H1 (cell line): Measurements from ENCODE around the gene TAF1B. TPM values are rescaled to one million over a fixed set of nuclear protein-coding genes. Genes with fewer than 3 reads are reported as not detected.

Experiments
- CTCF ChIA-PET: fragments of 300-600 bp; sonication (Branson Sonifier 250); formaldehyde crosslinking; loops from one replicate; lab custom pipeline; 2021; ENCODE audit not compliant: partially characterized antibody; lab: Charles Lee
- POLR2A ChIA-PET: fragments of 300-600 bp; sonication (Branson Sonifier 250); formaldehyde crosslinking; loops from one replicate; lab custom pipeline; 2021; ENCODE audit warnings: inconsistent platforms; ENCODE audit not compliant: partially characterized antibody; lab: Charles Lee
- DNase-seq, 2 experiments: peaks; one replicate each; pipeline versions ENCODE4 v3.0.0 to v3.0.0-alpha.2; 2010 to 2022; ENCODE audit warnings: low spot score in 2 of 2, low read depth in 1 of 2, mixed read lengths in 1 of 2
- FAIRE-seq: peaks from 2 replicates; lab custom pipeline; 2011; peaks lifted over from hg19 to GRCh38; lab: Jason Lieb, UNC
- H2AFZ ChIP-seq: 2 replicates; pipeline ENCODE4 v1.8.1; 2012; ENCODE audit warnings: low read length, inconsistent platforms
- H2AK5ac ChIP-seq: 2 replicates; pipeline ENCODE4 v1.6.1; 2013; ENCODE audit warnings: low read depth, low read length
- H2BK120ac ChIP-seq: replicated peaks from 2 replicates; pipeline ENCODE3; 2013; ENCODE audit warnings: low read depth, low read length, inconsistent platforms
- H2BK12ac ChIP-seq: 2 replicates; pipeline ENCODE4 v1.6.1; 2013; ENCODE audit warnings: low read depth, low read length
- H2BK15ac ChIP-seq: 2 replicates; pipeline ENCODE4 v1.6.1; 2013; ENCODE audit warnings: low read length
- H2BK20ac ChIP-seq: 2 replicates; pipeline ENCODE4 v1.6.1; 2013; ENCODE audit warnings: low read length
- H2BK5ac ChIP-seq: 2 replicates; pipeline ENCODE4 v1.6.1; 2013; ENCODE audit warnings: low read depth, low read length
- H3K14ac ChIP-seq: 2 replicates; pipeline ENCODE4 v1.6.1; 2013; ENCODE audit warnings: inconsistent platforms; ENCODE audit not compliant: insufficient read length
- H3K18ac ChIP-seq: 2 replicates; pipeline ENCODE4 v1.6.1; 2013; ENCODE audit warnings: low read length; ENCODE audit errors: extremely low read depth
- H3K23ac ChIP-seq: 2 replicates; pipeline ENCODE4 v1.6.1; 2013; ENCODE audit warnings: inconsistent platforms; ENCODE audit not compliant: insufficient read length
- H3K23me2 ChIP-seq: 2 replicates; pipeline ENCODE4 v1.6.1; 2013; ENCODE audit warnings: low read depth, low read length
- H3K27ac ChIP-seq: 2 replicates; pipeline ENCODE4 v1.6.1; 2011; ENCODE audit warnings: low read depth, low read length, inconsistent platforms
- H3K27me3 ChIP-seq, 4 experiments: replicated peaks in 1 of 4; 1 replicate in 1 of 4; 2 replicates in 3 of 4; pipeline versions ENCODE4 v1.6.1 to v1.8.1; 2011 to 2013; ENCODE audit warnings: low read length in 3 of 4, mild to moderate bottlenecking in 3 of 4, inconsistent platforms in 2 of 4, mixed read lengths in 2 of 4, moderate library complexity in 1 of 4; ENCODE audit not compliant: control insufficient read depth in 3 of 4, insufficient read depth in 3 of 4; ENCODE audit errors: extremely low read depth in 1 of 4
- H3K36me3 ChIP-seq, 4 experiments: 2 replicates each; pipeline versions ENCODE4 v1.6.1 to v1.8.1; 2011 to 2013; ENCODE audit warnings: mild to moderate bottlenecking in 4 of 4, low read length in 3 of 4, moderate library complexity in 2 of 4, control low read depth in 1 of 4, inconsistent platforms in 1 of 4; ENCODE audit not compliant: insufficient read depth in 4 of 4, control insufficient read depth in 2 of 4
- H3K4ac ChIP-seq: replicated peaks from 2 replicates; pipeline ENCODE3; 2013; ENCODE audit warnings: low read length, low read depth, mixed read lengths, inconsistent platforms; ENCODE audit not compliant: insufficient read length
- H3K4me1 ChIP-seq, 4 experiments: replicated peaks in 1 of 4; 1 replicate in 1 of 4; 2 replicates in 3 of 4; pipeline versions ENCODE4 v1.6.1 to v1.8.1; 2011 to 2013; ENCODE audit warnings: low read length in 3 of 4, inconsistent platforms in 2 of 4, mixed read lengths in 1 of 4; ENCODE audit not compliant: insufficient read depth in 4 of 4, control insufficient read depth in 3 of 4
- H3K4me2 ChIP-seq, 2 experiments: 2 replicates each; pipeline versions ENCODE4 v1.6.1 to v1.8.1; 2011 to 2013; ENCODE audit warnings: low read depth in 2 of 2, low read length in 2 of 2, control low read depth in 1 of 2, inconsistent platforms in 1 of 2, mild to moderate bottlenecking in 1 of 2; ENCODE audit not compliant: insufficient read depth in 1 of 2
- H3K4me3 ChIP-seq, 4 experiments: fragments of 200-600, 300-600 bp in 1 of 4; sonication (generic), shearing (Covaris generic), sonication (Bioruptor Twin) in 1 of 4; 2 replicates each; pipeline versions ENCODE4 v1.5.1 to v1.8.1; 2011 to 2016; ENCODE audit warnings: low read length in 4 of 4, low read depth in 3 of 4, control low read depth in 2 of 4, inconsistent platforms in 2 of 4, mild to moderate bottlenecking in 2 of 4, mixed read lengths in 1 of 4, moderate library complexity in 1 of 4; ENCODE audit not compliant: insufficient read depth in 2 of 4; ENCODE audit errors: extremely low read depth in 1 of 4
- H3K56ac ChIP-seq: replicated peaks from 2 replicates; pipeline ENCODE3; 2013; ENCODE audit warnings: low read depth, mild to moderate bottlenecking, mixed read lengths, low read length, inconsistent platforms; ENCODE audit not compliant: insufficient read length
- H3K79me1 ChIP-seq: 2 replicates; pipeline ENCODE4 v1.6.1; 2013; ENCODE audit warnings: low read depth, low read length, control low read depth
- H3K79me2 ChIP-seq, 2 experiments: 2 replicates each; pipeline versions ENCODE4 v1.6.1 to v1.8.1; 2012 to 2013; ENCODE audit warnings: low read length in 2 of 2, mild to moderate bottlenecking in 2 of 2, inconsistent platforms in 1 of 2; ENCODE audit not compliant: insufficient read depth in 2 of 2, control insufficient read depth in 1 of 2
- H3K9ac ChIP-seq, 4 experiments: replicated peaks in 1 of 4; 1 replicate in 1 of 4; 2 replicates in 3 of 4; pipeline versions ENCODE4 v1.6.1 to v1.8.1; 2011 to 2013; ENCODE audit warnings: low read depth in 3 of 4, low read length in 3 of 4, control low read depth in 2 of 4, mild to moderate bottlenecking in 2 of 4, moderate library complexity in 2 of 4, inconsistent platforms in 1 of 4; ENCODE audit errors: extremely low read depth in 1 of 4
- H3K9me3 ChIP-seq, 2 experiments: 2 replicates each; pipeline versions ENCODE4 v1.6.1 to v1.8.1; 2012 to 2013; ENCODE audit warnings: mild to moderate bottlenecking in 2 of 2, moderate library complexity in 2 of 2, control low read depth in 1 of 2, inconsistent platforms in 1 of 2, low read depth in 1 of 2, low read length in 1 of 2, mixed read lengths in 1 of 2; ENCODE audit not compliant: insufficient read depth in 2 of 2
- H4K20me1 ChIP-seq, 2 experiments: replicated peaks in 1 of 2; 2 replicates each; pipeline versions ENCODE3 to v1.8.1; 2011 to 2013; ENCODE audit warnings: inconsistent platforms in 2 of 2, low read length in 2 of 2, mild to moderate bottlenecking in 1 of 2; ENCODE audit not compliant: insufficient read depth in 2 of 2, control insufficient read depth in 1 of 2
- H4K5ac ChIP-seq: 2 replicates; pipeline ENCODE4 v1.6.1; 2013; ENCODE audit warnings: low read length, low read depth, mixed read lengths, inconsistent platforms; ENCODE audit not compliant: insufficient read length
- H4K8ac ChIP-seq: 2 replicates; pipeline ENCODE4 v1.8.0; 2013; ENCODE audit warnings: mild to moderate bottlenecking, moderate library complexity, low read length, inconsistent platforms; ENCODE audit not compliant: insufficient read depth; ENCODE audit errors: extremely low read depth
- H4K91ac ChIP-seq: replicated peaks from 2 replicates; pipeline ENCODE3; 2013; ENCODE audit warnings: low read length, mixed read lengths, inconsistent platforms; ENCODE audit not compliant: insufficient read length
- BCL11A ChIP-seq, 2 experiments: IDR thresholded peaks; one replicate each; pipeline ENCODE4 v1.6.1; 2011; ENCODE audit warnings: low read depth in 2 of 2, low read length in 2 of 2, mild to moderate bottlenecking in 2 of 2
- BRCA1 ChIP-seq: IDR thresholded peaks from 2 replicates; pipeline ENCODE4 v1.6.1; 2012; ENCODE audit warnings: low read depth, low read length, improper control_type of control experiment
- CBX5 ChIP-seq: fragments of 300-800, 300-1000 bp; sonication (generic); IDR thresholded peaks from 2 replicates; pipeline ENCODE4 v1.7.1; 2016; ENCODE audit warnings: antibody characterized with exemption, low read length, low read depth
- CHD1 ChIP-seq: IDR thresholded peaks from 2 replicates; pipeline ENCODE4 v1.6.1; 2012; ENCODE audit warnings: low read depth, low read length, improper control_type of control experiment
- EZH2 ChIP-seq: fragments of 200-600 bp; sonication (generic); IDR thresholded peaks from 2 replicates; pipeline ENCODE4 v1.7.1; 2012; ENCODE audit warnings: low read depth, mild to moderate bottlenecking, moderate library complexity, low read length, inconsistent platforms; ENCODE audit not compliant: severe bottlenecking
- HDAC2 ChIP-seq, 2 experiments: fragments of 300-600 bp in 1 of 2; sonication (generic) in 1 of 2; IDR thresholded peaks; 2 replicates each; pipeline ENCODE4 v1.6.1; 2011 to 2012; ENCODE audit warnings: low read depth in 2 of 2, low read length in 2 of 2, mild to moderate bottlenecking in 2 of 2, moderate library complexity in 2 of 2, borderline replicate concordance in 1 of 2, inconsistent platforms in 1 of 2
- KDM5A ChIP-seq: fragments of 200-600 bp; IDR thresholded peaks from 2 replicates; pipeline ENCODE4 v1.7.1; 2012; ENCODE audit warnings: mild to moderate bottlenecking, low read length, inconsistent platforms, mixed read lengths
- NRF1 ChIP-seq: IDR thresholded peaks from 2 replicates; pipeline ENCODE4 v1.6.1; 2011; ENCODE audit warnings: mild to moderate bottlenecking, low read depth, low read length, improper control_type of control experiment
- POLR2A ChIP-seq, 2 experiments: IDR thresholded peaks; 1 replicate in 1 of 2; 2 replicates in 1 of 2; pipeline ENCODE4 v1.6.1; 2011; ENCODE audit warnings: low read depth in 2 of 2, low read length in 2 of 2, mild to moderate bottlenecking in 2 of 2; ENCODE audit errors: control extremely low read depth in 1 of 2
- POLR2AphosphoS5 ChIP-seq: IDR thresholded peaks from 2 replicates; pipeline ENCODE4 v1.6.1; 2011; ENCODE audit warnings: low read depth, low read length
- SP2 ChIP-seq: IDR thresholded peaks from 2 replicates; pipeline ENCODE4 v1.6.1; 2012; ENCODE audit warnings: mild to moderate bottlenecking, low read length, inconsistent platforms
- WGBS, 2 experiments: shearing (Covaris generic) in 1 of 2; methylation state at CpG; one replicate each; pipeline versions ENCODE4 v1.1.6 to v1.1.7; 2013 to 2015; ENCODE audit warnings: low lambda C conversion rate in 2 of 2, mixed read lengths in 2 of 2, inconsistent platforms in 1 of 2, low coverage in 1 of 2, missing lambda C conversion rate in 1 of 2; ENCODE audit not compliant: insufficient replicate concordance in 2 of 2, insufficient coverage in 1 of 2, insufficient read length in 1 of 2; ENCODE audit errors: extremely low coverage in 1 of 2, missing lambda C conversion rate in 1 of 2; 5-methylcytosine and 5-hydroxymethylcytosine counted together
- polyA plus RNA-seq, 7 experiments: library from polyadenylated mRNA; depleted of rRNA in 3 of 7; stranded (reverse) in 5 of 7; unstranded in 2 of 7; fragments of >200 nt in 5 of 7; fragments of 200-250 nt in 2 of 7; gene quantifications; 1 replicate in 5 of 7; 2 replicates in 1 of 7; 4 replicates in 1 of 7; pipeline versions ENCODE4 v1.2.1 to v1.2.3, GENCODE V29; 2011 to 2013; ENCODE audit warnings: missing spikeins in 2 of 7, mixed read lengths in 2 of 7
- total RNA-seq: library from RNA; stranded (reverse); fragmentation: NEBNext Ultra II Directional; extraction: Animal tissue kit (Norgen Biotek cat#: 25700); gene quantifications from 2 replicates; pipeline ENCODE4 v1.2.1, GENCODE V29; 2021

The TAF1B gene
- total and polyA plus RNA-seq, 2 of the 8 experiments (the other 6 are each of a cell fraction or from before 2014, with no cell fraction given): 6.6 to 25.2 TPM

DNA sequence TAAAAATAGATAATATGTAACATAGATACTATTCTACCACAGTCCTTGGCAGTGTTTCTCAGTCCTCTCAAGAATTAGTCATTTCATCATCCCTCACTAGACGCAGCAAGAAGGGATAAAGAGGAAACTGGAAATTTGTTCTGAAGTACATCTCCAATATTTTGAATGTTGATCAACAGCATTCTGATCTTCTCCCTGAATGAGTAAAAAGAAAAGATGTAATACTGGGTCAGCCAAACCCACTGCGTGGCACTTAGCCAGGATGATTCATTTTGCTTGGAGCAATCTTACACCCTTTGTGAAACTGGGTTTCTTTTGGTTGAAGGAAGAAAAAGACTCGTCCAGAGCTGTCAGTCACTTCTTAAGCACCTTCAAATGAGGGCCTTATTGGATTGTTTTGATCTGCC, 54.1 kb downstream of the TAF1B start:
- H3K36me3 ChIP-seq: no peaks in the 10 kb centered on the region; a peak in 1 of 8 replicates
- no peak overlapping the region for H3K9ac ChIP-seq
- H2BK15ac ChIP-seq: no peak overlapping the region
- no peak overlapping the region for H4K91ac ChIP-seq
- H3K4me3 ChIP-seq: no peak overlapping the region
- no peak overlapping the region for H2AK5ac ChIP-seq
- H3K4me2 ChIP-seq: no peak overlapping the region
- CTCF ChIA-PET: interaction anchor here (1.2 to 2.4 kb wide), 2 partner anchors 12 to 98 kb away, joined by 3 to 6 read pairs; no protein-coding TSS in a partner anchor
- no peak overlapping the region for H2BK12ac ChIP-seq
- no peak overlapping the region for H2BK5ac ChIP-seq
- H2BK20ac ChIP-seq: no peak overlapping the region
- H3K23ac ChIP-seq: no peak overlapping the region
- H4K5ac ChIP-seq: no peak overlapping the region
- no peak for TF ChIP-seq CBX5
- no peak for TF ChIP-seq POLR2A (IDR thresholded peaks at IDR 0.05; ENCODE audit: control extremely low read depth in 1 of 2, low read depth in 2 of 2, low read length in 2 of 2)
- no peak for TF ChIP-seq BRCA1
- TF ChIP-seq NRF1: no peak
- TF ChIP-seq HDAC2 (IDR thresholded peaks at IDR 0.05; ENCODE audit: borderline replicate concordance in 1 of 2, low read depth in 2 of 2, low read length in 2 of 2): no peak
- TF ChIP-seq BCL11A (IDR thresholded peaks at IDR 0.05; ENCODE audit: low read depth in 2 of 2, low read length in 2 of 2): no peak
- no peak for TF ChIP-seq CHD1
- no peak for TF ChIP-seq KDM5A
- no peak for TF ChIP-seq POLR2AphosphoS5
- no peak for TF ChIP-seq EZH2
- no peak for TF ChIP-seq SP2
- TF ChIP-seq, all 59 proteins: peak for 0
- H3K79me1 ChIP-seq: no peaks in the 10 kb centered on the region
- H4K20me1 ChIP-seq: peaks cover 0 to 2% of the 10 kb centered on the region in 2 experiments
- H3K18ac ChIP-seq: 0 out of 2 replicates have a peak overlapping the region, but pooled peaks have one; percentile 20
- H3K9me3 ChIP-seq: no peaks in the 10 kb centered on the region
- FAIRE-seq: no peak
- WGBS, 2 experiments: 80% methylated on average over 3 of the region's 3 CpGs; no CpG with 5 or more reads in 1 of the 2 experiments
- DNase-seq: no peak
- H3K27me3 ChIP-seq: peaks cover 0 to 1% (median 0%) of the 10 kb centered on the region in 4 experiments; a peak in 1 of 7 replicates
- POLR2A ChIA-PET: interaction anchor here (0.7 to 1.0 kb wide), 2 partner anchors 9 to 11 kb away, joined by 3 to 4 read pairs; no protein-coding TSS in a partner anchor
- H2BK120ac ChIP-seq: no peak overlapping the region
- no peak overlapping the region for H3K56ac ChIP-seq
- peaks cover 0 to 14% (median 6%) of the 10 kb centered on the region in 4 experiments; a peak in 4 of 7 replicates for H3K4me1 ChIP-seq
- H3K14ac ChIP-seq: no peak overlapping the region
- no peak overlapping the region for H3K4ac ChIP-seq
- H3K23me2 ChIP-seq: no peaks in the 10 kb centered on the region
- no peak overlapping the region for H3K27ac ChIP-seq
- no peaks in the 10 kb centered on the region for H3K79me2 ChIP-seq
- no peak overlapping the region for H2AFZ ChIP-seq
- H4K8ac ChIP-seq: no peak overlapping the region
